ENCODE results near the gene KPNB1. TPM values are rescaled to one million over a fixed set of nuclear protein-coding genes. Genes with fewer than 3 reads are reported as not detected.
"Not testable (repeated sequence)": the region's sequence is repeated elsewhere in the genome, so short reads cannot be mapped to it uniquely, and the experiment has no call there.

KPNB1 gene
- total and polyA plus RNA-seq, 10 donors, result 37.0 to 331 (median 250) TPM

DNA sequence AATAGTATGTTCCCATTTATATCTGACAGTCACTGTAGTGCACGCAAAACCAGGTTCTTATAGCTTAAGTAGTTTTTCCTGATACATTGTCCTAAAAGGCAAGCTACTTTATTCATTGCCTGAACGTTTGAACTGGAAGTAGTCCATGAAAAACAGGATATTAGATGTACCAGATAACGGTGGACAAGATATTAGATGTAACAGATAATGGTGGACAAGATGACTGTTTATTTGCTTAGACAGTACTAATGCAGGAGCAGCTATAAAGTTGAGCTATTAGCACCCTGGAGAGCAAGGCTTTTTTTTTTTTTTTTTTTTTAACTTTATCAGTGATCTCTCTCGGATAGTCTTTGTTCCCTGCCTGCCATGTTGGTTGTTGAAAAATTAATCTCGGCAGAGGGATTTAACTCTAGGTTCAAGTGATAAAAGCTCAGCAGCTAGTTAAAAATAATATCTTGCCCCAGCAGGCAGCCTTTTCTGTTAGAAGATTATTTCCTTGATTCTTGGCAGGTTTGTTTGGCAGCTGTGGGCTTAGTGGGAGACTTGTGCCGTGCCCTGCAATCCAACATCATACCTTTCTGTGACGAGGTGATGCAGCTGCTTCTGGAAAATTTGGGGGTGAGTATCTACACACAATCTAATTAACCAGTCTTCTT is 26.9 kb downstream of the KPNB1 start:
- Histone ChIP-seq H3K27ac (peak overlapping the region in 1 of 8 donors; percentile 12), H3K36me3 (peaks cover 5 to 100% (median 100%) of the 10 kb centered on the region in 6 donors), H3K4me1 (peaks cover 0 to 37% (median 3%) of the 10 kb centered on the region in 6 donors), H3K27me3 (replicated peaks in 1 of 7) (no peaks in the 10 kb centered on the region), H3K9me3 (no peaks in the 10 kb centered on the region), H3K4me3 (no peak overlapping the region)
- WGBS, 5 donors, result 72 to 88% (median 82%) methylated on average over 7 of the region's 7 CpGs
- TF ChIP-seq POLR2AphosphoS5 (IDR thresholded peaks at IDR 0.05) (no peak), POLR2A (IDR thresholded peaks at IDR 0.05) (no peak)
- TF ChIP-seq, protein P1, sequence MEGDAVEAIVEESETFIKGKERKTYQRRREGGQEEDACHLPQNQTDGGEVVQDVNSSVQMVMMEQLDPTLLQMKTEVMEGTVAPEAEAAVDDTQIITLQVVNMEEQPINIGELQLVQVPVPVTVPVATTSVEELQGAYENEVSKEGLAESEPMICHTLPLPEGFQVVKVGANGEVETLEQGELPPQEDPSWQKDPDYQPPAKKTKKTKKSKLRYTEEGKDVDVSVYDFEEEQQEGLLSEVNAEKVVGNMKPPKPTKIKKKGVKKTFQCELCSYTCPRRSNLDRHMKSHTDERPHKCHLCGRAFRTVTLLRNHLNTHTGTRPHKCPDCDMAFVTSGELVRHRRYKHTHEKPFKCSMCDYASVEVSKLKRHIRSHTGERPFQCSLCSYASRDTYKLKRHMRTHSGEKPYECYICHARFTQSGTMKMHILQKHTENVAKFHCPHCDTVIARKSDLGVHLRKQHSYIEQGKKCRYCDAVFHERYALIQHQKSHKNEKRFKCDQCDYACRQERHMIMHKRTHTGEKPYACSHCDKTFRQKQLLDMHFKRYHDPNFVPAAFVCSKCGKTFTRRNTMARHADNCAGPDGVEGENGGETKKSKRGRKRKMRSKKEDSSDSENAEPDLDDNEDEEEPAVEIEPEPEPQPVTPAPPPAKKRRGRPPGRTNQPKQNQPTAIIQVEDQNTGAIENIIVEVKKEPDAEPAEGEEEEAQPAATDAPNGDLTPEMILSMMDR (IDR thresholded peaks at IDR 0.05 in 8 of 11, conservative IDR thresholded peaks at IDR 0.05 in 3 of 11), result no peak
- intact Hi-C loops (cut with DNase I; ENCODE audit: low total_unique reads), result loop anchor here (10.0 kb wide), 1 partner anchor 128 kb away; no protein-coding TSS in a partner anchor
- DNase-seq, result no peak

DNA sequence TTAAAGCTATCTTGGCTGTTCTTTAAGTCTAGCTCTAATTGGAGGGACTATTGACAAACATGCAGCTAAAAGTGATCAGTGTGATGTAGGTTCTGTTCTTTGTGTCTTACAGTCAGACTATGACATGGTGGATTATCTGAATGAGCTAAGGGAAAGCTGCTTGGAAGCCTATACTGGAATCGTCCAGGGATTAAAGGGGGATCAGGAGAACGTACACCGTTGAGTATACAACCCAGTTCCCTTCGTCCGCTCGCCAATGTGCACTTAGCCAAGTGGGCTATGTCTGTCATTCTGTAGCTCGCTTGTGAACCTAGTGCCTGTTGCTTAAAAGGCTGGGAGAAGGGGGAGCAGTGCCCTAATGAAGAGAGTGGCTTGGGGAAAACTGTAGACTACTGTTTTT is 28.5 kb downstream of the KPNB1 start:
- peaks cover 9 to 100% (median 98%) of the 10 kb centered on the region in 6 donors for H3K36me3 ChIP-seq
- H3K27ac ChIP-seq, result no peak overlapping the region
- no peaks in the 10 kb centered on the region for H3K27me3 ChIP-seq (replicated peaks in 1 of 7)
- no peak overlapping the region for H3K4me3 ChIP-seq
- DNase-seq, result no peak
- 76 to 93% (median 86%) methylated on average over 7 of the region's 7 CpGs for WGBS, 5 donors
- H3K4me1 ChIP-seq, result peaks cover 0 to 22% (median 3%) of the 10 kb centered on the region in 6 donors
- H3K9me3 ChIP-seq, result no peaks in the 10 kb centered on the region
- no peak for TF ChIP-seq POLR2A (IDR thresholded peaks at IDR 0.05)
- peak in 1 of 3 donors; percentile 8 for TF ChIP-seq POLR2AphosphoS5 (IDR thresholded peaks at IDR 0.05)
- intact Hi-C loops (cut with DNase I; ENCODE audit: low total_unique reads), result loop anchor here (10.0 kb wide), 1 partner anchor 127 kb away; no protein-coding TSS in a partner anchor

- TF ChIP-seq POLR2A (IDR thresholded peaks at IDR 0.05) (no peak), POLR2AphosphoS5 (IDR thresholded peaks at IDR 0.05) (no peak)
- TF ChIP-seq, protein P1 (IDR thresholded peaks at IDR 0.05 in 8 of 11, conservative IDR thresholded peaks at IDR 0.05 in 3 of 11), result no peak
- no peaks in the 10 kb centered on the region for H3K9me3 ChIP-seq
- H3K36me3 ChIP-seq, result peaks cover 7 to 100% (median 80%) of the 10 kb centered on the region in 6 donors
- no peak for DNase-seq
- H3K4me1 ChIP-seq, result peaks cover 0 to 16% (median 11%) of the 10 kb centered on the region in 6 donors
- no peaks in the 10 kb centered on the region for H3K27me3 ChIP-seq (replicated peaks in 1 of 7)
- peak overlapping the region in 1 of 8 donors; percentile 0 for H3K27ac ChIP-seq
- H3K4me3 ChIP-seq, result no peak overlapping the region
- intact Hi-C loops (cut with DNase I; ENCODE audit: low total_unique reads), result no loop called here
- 88 to 100% (median 94%) methylated on average over 2 of the region's 2 CpGs for WGBS, 5 donors
Measured at GRCh38 chr17:47682138-47682537, 32.4 kb downstream of the KPNB1 start.

GRCh38 chr17:47682727-47683126 is 33.0 kb downstream of the KPNB1 start:
- peaks cover 0 to 22% (median 16%) of the 10 kb centered on the region in 6 donors for H3K4me1 ChIP-seq
- peaks cover 7 to 98% (median 74%) of the 10 kb centered on the region in 6 donors for H3K36me3 ChIP-seq
- H3K4me3 ChIP-seq; H3K27me3 ChIP-seq (replicated peaks in 1 of 7); H3K9me3 ChIP-seq; intact Hi-C loops (cut with DNase I; ENCODE audit: low total_unique reads); H3K27ac ChIP-seq; DNase-seq: not testable (repeated sequence)
- WGBS, 5 donors, result 77 to 91% (median 87%) methylated on average over 4 of the region's 4 CpGs

GRCh38 chr17:47684025-47684424 is 34.3 kb downstream of the KPNB1 start:
- Histone ChIP-seq H3K27me3 (replicated peaks in 1 of 7) (no peaks in the 10 kb centered on the region), H3K4me3 (no peak overlapping the region), H3K36me3 (peaks cover 7 to 93% (median 61%) of the 10 kb centered on the region in 6 donors), H3K9me3 (no peaks in the 10 kb centered on the region), H3K4me1 (peaks cover 0 to 30% (median 20%) of the 10 kb centered on the region in 6 donors), H3K27ac (no peak overlapping the region)
- TF ChIP-seq POLR2A (IDR thresholded peaks at IDR 0.05) (no peak), POLR2AphosphoS5 (IDR thresholded peaks at IDR 0.05) (no peak)
- TF ChIP-seq, protein P1 (IDR thresholded peaks at IDR 0.05 in 8 of 11, conservative IDR thresholded peaks at IDR 0.05 in 3 of 11), result no peak
- no peak for DNase-seq
- WGBS, 5 donors, result 86 to 94% (median 91%) methylated on average over 4 of the region's 4 CpGs
- intact Hi-C loops (cut with DNase I; ENCODE audit: low total_unique reads), result no loop called here

Data from spleen (tissue), 11 donors.